COLO829 (cell line): ENCODE measurements around the gene PEPD.

Experiments used
- DNase-seq: peaks from one replicate; pipeline ENCODE4 v3.0.0; 2012; ENCODE audit warnings: low spot score

PEPD gene

GRCh38 chr19:33438987-33439781 lies 82.4 kb downstream of the PEPD start:
- DNase-seq: no peak

GRCh38 chr19:33437821-33438671 lies 83.5 kb downstream of the PEPD start:
- peak; percentile 29 for DNase-seq

GRCh38 chr19:33437393-33437820 lies 84.2 kb downstream of the PEPD start:
- DNase-seq: no peak

- DNase-seq: no peak
These were observed 84.9 kb downstream of the PEPD start for GRCh38 chr19:33436360-33437345.

GRCh38 chr19:33435706-33436359 lies 85.8 kb downstream of the PEPD start:
- DNase-seq: no peak

GRCh38 chr19:33434886-33435705 lies 86.5 kb downstream of the PEPD start:
- DNase-seq: no peak

GRCh38 chr19:33434069-33434885 lies 87.3 kb downstream of the PEPD start:
- no peak for DNase-seq

GRCh38 chr19:33432446-33433170 lies 89.0 kb downstream of the PEPD start:
- DNase-seq: no peak

- no peak for DNase-seq
These were observed 89.6 kb downstream of the PEPD start for GRCh38 chr19:33432015-33432414.

- DNase-seq: peak; percentile 75
These were observed 90.8 kb downstream of the PEPD start for GRCh38 chr19:33430674-33431277.

GRCh38 chr19:33429891-33430673 lies 91.5 kb downstream of the PEPD start:
- DNase-seq: peak; percentile 26

GRCh38 chr19:33428627-33429125 lies 92.9 kb downstream of the PEPD start:
- DNase-seq: no peak

GRCh38 chr19:33427801-33428626 lies 93.6 kb downstream of the PEPD start:
- DNase-seq: no peak

- no peak for DNase-seq
These were observed 94.8 kb downstream of the PEPD start for GRCh38 chr19:33426621-33427361.

- no peak for DNase-seq
These were observed 97.4 kb downstream of the PEPD start for GRCh38 chr19:33424181-33424580.
